Activated CD4-positive, alpha-beta T cell treated with anti-CD3 and anti-CD28 coated beads, Interleukin-2, amount 50 U/mL, for 16 hours (primary cell): Measurements from ENCODE around the gene C19orf85.
A peak's percentile ranks its signal among the peaks of the same experiment; 100 is the strongest.

Experiments
- DNase-seq: peaks from one replicate; pipeline ENCODE4 v3.0.0-alpha.2; 2020

The C19orf85 gene

DNA sequence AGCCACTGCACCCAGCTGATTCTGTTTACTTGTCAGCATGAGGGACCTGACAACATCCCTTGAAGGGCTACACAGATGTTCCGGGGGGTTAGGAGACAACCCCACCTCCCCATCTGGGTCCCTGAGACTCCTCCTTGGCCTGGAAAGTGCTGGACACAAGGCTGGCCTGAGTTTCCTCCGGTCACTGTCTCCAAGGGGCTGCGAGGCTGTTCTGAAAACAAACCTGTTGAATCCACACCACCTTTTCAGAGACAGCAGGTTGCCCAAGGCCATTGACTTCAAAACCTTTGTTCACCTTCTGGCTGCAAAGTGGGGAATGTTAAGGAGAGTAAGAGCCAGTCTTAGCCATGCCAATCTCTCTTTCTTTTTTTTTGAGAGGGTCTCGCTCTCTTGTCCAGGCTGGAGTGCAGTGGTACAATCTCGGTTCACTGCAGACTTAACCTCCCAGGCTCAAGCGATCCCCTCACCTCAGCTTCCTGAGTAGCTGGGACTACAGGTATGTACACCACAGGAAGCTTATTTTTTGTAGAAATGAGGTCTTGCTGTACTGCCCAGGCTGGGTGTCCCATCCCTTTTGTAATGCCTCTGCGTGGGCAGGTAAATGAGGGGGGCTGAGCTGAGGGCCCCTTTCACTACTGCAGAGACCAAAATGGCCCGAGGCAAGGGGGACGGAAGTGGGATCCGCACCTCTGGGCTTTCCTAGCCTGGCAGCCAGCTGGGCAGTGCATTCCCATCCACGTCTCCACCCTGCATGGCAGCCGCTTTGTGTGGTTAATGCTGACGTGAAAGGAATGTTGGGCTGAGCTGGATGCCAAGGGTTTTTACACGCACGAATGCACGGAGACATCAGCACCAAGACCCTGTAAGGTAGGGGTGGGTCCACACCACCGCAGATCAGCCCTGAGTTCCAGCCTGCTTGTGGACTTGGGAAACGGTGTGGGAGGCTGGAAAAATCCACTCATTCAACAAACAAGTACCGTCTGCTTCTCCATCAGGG is 10.0 kb upstream of the C19orf85 start:
- DNase-seq = no peak

DNA sequence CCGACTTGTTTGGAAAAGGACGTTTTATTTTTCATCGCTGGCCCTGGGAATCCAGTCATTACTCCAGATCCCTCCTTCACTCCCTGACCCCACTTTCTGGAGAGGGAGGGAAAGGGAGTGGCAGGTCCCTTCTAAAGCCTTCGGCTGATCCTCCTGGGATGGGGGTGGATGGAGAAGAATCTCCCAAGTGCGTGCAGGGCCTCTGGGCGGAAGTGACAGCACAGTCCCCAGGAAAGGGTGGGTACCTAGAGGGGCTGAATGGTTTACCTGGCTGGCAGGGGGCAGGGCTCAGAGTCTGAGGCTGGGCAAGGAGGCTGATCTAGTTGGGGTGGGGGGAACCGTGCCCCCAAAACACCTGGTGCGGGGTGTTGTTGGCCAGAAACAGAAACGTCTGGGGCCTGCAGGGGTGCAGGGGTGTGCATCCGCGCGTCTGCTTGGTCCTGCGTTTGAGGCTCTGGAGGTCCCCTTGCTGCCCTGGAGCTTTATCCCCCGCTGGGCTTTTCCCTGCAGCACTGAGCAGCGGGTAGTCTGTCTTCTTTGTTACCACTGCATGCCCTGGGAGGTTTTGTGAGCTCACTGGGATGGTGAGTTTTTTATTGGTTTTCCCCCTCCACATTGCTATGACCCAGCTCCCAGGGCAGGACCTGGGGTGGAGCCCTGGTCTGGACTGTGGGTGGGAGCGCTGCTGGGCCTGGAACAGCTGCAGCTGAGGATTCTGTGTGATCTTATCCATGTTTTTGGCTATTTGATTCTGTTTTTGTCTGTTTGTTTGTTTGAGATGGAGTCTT is 8.9 kb upstream of the C19orf85 start:
- no peak for DNase-seq

DNA sequence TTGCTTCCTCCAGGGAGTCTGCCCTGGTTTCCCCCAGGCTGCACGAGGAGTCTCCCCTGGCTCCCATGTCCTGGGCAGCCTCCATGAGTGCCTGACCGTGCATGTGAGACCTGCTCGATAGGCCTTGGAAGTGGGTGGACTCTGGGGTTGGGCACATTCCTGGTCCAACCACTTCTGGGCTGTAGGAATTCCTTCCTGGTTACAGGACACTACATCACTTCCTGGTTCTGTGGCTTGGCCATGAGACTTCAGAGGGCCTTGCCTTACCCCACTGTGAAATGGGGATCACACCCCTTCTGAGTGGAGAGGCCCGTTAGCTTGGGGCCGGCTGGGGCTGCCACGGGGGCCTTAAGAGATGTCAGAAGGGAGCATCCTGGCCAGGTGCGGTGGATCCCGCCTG is 7.9 kb upstream of the C19orf85 start:
- DNase-seq = no peak

DNA sequence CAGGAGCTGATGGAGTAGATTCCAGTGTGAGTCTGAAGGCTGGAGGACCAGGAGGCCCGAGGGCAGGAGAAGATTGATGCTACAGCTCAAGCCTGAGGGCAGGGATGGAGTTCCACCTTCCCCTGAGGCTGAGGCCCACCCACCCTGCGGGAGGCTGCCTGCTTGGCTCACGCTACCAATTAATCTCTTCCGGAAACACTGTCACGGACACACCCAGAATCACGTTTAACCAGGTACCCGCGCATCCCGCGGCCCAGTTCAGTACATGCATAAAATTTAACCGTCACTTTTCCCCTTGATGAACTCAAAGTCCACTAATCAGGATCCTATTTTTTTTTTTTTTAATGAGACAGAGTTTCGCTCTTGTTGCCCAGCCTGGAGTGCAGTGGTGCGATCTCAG is 6.7 kb upstream of the C19orf85 start:
- no peak for DNase-seq

DNA sequence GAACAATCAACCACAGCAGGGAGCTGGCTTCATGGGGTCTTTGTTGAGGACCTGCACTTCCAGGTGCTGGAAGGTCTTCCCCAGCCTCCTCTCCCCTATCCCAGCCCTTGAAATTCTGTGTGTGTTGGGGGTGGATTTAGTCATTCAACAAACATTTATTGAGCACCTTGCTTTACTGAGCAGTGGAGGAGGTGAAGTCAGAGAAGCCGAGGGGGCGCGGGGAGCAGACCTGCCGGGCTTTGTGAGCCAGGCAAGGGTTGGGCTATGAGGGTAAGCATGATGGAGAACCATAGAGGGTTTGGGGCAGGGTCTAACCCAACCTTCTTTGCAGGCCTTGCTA is 3.5 kb upstream of the C19orf85 start:
- DNase-seq = no peak

DNA sequence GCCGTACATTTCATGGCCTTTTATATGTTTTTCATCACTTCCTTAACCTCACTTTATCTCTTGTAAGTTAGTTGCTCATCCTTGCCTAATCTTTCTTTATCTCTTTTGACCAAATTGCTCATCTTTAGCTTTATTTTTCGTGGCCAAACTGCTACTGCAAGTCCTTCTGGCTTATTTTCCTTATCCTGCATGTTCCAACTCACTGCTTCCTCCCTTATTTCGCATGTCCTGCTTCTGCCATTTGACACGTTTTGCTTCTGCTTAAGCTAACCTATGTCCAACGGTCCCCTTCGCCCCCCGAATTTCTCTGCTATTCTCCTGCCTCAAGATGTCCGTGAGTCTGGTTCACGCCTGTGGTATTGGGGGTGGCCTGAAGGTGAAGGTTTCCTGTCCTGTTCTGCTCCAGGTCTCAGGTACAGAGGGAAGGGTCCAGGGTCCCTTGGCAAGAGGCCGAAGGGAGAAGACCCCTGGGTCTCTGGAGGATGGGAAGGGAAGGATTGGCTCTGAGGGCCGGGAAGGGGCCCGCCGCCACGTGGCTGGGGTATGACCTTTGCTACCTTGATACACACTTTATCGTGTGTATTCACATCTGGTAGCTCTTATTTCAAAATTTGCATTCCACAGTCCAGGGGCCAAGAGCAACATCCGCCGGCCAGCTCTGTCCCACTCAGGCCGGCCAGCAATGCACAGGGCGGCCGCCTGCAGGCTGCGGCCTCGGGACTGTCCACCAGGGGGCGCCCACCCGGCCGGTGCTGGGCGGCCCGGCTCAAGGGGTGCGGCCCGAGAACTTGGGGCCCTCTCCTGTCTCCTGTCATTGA is 2.9 kb upstream of the C19orf85 start:
- peak; percentile 68 for DNase-seq

DNA sequence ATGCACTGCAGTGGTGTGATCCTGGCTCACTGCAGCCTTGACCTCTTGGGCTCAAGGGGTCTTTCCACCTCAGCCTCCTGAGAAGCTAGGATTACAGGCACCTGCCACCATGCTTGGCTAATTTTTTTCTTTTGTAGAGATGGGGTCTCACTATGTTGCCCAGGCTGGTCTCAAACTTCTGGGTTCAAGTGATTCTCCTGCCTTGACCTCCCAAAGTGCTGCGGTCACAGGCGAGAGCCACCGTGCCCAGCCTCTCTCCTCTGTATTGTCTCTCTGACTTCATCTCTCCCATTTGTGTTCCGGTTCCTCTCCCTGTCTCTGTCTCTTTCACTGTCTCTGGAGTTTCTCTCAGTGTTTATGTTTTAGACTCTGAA is 1.7 kb upstream of the C19orf85 start:
- DNase-seq = no peak

DNA sequence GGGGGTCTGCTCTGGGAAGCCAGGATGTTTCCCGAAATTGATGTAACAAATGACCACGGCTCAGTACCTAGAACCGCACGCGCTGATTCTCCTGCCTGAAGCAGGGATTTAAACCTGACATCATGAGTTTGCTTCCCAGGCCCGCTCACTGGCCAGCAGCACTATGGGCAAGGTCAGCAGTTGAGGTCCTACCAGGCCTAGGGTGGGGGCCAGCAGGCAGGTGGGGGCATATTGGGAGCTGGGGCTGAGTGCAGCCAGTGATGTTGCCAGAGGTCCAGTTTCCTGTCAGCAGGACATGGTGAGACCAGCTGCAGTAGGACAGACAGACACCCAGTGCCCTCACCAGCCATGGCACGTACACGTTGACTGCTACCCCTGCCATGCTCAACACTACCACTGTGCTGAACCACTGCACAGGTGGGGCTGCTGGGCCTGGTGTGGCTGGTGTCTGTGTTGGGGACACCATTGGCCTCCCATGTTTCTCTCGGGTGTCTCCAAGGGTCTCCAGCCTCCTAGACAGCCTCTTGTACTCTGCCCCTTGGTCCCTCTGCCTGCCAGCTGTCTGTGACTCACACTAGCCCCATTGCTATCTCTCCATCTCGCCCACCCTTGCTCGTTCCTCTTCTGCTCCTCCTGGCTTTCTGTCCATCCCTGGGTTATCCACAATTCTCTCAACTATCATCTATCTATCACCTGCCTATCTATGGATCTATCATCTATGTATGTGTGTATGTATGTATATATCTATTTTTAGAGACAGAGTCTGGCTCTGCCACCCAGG is 1.1 kb upstream of the C19orf85 start:
- DNase-seq = no peak

DNA sequence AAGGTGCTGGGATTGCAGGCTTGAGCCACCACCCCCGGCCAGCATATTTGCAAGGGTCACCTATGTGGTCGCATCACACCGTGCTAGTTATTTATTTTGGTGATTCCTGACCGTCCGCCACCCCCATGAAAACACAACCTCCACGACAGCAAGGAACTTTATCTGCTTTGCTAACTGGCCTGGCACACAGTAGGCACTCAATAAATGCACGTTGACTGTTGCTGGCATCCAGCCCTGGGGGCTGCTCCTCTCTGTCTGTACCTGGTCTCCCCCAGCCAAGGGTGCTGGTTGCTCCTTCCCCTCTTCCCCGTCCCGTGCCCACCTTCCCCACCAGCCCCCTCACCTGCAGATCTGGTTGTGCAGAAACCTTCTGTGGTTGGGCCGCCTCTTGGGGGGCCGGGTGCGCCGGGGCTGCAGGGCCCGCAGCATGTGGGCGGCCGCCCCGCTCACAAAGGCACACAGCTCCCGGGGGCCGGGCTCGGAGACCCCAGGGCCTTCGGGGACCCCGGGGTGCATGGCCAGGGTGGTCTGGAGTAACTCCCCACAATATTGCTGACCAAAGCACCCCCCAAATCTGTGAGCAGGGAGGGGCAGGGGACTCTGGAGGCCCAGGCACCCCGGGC is 401 bp downstream of the C19orf85 start:
- no peak for DNase-seq

DNA sequence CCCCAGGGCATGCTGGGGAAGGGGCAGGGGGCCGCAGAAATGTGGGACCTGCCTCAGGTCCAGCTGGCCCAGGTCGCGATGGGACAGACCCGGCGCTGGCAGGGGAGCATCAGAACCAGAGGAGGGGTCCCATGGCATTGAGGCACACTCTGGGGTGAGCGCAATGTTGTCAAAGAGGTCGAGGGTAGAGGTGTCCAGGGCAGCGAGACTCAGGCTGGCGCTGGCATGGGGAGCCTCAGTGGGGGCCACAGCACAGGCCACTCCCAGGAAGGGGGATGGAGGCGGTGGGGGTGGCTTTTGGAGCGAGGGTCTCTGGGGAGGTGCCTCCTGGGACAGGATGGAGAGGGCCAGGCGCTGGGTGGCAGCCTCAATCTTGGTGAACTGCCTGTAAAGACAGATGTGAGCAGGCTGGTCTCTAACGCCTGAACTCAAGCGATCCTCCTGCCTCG is 944 bp downstream of the C19orf85 start:
- DNase-seq = no peak

DNA sequence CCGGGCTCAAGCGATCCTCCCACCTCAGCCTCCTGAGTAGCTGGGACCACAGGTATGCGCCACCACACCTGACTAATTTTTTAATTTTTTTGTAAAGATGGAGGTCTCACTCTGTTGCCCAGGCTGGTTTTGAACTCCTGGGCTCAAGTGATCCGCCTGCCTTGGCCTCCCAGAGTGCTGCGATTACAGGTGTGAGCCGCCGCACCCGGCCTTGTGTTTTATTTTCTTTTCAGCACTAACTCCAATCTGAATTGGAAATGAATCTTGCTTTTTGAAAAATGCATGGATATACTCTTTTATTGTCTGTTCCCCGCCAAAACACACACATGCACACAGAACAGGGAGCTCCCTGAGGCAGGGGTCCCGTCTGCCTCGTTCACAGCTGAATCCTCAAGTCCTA is 1.8 kb downstream of the C19orf85 start:
- no peak for DNase-seq

DNA sequence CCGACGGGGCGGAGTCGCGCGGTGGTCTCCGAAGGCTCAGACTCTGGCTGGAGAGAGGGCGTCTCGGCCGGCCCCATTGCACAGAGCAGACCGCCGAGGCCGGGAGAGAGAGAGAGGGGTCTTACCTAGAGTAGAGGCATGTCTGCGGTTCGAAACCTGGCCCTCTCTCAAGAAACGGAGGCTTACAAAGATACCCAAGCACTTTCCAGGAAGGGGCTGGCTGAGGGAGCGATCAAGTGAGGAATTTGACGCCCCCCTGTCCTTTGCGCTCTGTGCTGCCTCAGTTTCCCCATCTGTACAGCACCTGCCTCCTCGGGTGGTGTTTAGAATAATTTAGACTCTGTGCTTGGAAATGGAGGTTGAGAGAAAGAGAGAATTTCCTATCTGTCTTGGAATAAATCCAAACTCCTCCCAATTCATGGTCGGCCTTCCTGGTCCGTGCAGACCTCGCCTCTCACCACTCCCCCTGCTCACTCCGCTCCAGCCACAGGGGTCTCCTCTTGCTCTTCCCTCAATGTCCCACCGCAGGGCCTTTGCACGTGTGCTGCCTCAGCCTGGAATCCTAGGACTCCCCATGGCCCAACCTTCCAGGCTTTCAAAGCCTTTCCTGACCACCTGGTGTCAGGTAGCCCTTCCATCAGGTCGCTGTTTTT is 2.5 kb downstream of the C19orf85 start:
- DNase-seq = no peak

DNA sequence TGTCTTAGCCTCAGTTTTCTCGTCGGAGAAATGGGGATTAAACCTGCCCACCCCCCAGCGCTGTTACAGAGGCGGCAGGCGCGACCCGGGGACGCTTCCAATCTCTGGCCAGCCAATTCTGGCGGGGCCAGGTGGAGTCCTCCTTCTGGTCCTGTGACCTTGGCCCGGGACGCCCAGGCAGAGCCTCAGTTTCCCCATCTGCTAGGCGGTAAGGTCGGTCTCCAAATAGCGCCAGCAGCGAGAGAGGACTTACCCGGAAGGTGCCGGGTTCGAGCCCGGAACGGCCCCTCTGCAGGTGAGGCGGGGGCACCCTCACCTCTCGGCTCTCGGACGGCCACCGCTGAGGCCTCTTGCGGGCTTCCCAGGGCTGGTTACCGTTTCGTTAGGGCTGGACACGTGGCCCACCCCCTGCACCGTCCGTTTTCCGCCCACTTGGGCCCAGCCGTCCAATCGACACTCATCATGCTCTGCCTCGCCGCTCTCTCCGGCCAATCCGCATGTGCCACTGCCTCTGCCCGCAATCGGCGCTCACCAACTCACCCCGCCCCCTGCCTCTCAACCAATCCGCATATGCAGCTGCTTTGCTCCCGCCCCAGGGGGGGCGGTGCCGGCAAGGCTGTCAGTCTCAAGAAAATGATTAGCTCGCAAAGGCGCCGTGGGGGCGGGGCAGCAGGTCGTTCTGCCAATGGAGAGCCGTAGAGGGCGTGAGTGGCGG is 3.1 kb downstream of the C19orf85 start, which contains the start of gene ISOC2:
TSS of gene ISOC2 (minus strand) at position 384 of the 715 bp plus-strand sequence. CDS start 5,156 bp downstream, outside the sequence.
- peak; percentile 100 for DNase-seq

DNA sequence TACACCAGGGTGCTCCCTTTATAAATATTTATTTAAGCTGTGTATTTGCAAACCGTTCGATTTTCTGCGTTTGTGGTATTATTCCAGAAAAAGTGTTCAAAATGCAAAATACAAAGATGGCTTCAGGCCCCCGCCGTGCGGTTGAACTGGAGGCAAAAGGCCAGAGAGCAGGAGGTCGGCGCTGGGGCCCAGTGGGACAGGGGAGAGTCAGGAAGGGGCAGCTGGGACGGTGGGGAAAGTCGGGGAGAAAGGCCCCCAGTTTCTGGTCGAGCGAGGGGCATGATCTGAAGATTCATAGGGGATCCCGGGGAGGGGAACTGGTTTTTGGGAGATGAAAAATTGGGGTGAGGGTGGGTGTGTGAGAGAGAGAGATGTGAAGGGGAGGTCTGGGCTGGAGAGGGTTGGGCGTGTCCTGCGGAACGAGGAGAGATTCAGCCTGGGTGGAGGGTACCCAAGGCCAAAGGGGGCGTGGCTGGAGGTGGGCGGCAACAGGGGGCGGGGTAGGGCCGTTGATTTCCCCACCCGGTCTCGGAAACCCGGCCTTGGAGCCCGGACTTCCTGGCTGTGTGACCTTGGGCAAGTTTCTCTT is 3.8 kb downstream of the C19orf85 start:
- DNase-seq = peak; percentile 65

DNA sequence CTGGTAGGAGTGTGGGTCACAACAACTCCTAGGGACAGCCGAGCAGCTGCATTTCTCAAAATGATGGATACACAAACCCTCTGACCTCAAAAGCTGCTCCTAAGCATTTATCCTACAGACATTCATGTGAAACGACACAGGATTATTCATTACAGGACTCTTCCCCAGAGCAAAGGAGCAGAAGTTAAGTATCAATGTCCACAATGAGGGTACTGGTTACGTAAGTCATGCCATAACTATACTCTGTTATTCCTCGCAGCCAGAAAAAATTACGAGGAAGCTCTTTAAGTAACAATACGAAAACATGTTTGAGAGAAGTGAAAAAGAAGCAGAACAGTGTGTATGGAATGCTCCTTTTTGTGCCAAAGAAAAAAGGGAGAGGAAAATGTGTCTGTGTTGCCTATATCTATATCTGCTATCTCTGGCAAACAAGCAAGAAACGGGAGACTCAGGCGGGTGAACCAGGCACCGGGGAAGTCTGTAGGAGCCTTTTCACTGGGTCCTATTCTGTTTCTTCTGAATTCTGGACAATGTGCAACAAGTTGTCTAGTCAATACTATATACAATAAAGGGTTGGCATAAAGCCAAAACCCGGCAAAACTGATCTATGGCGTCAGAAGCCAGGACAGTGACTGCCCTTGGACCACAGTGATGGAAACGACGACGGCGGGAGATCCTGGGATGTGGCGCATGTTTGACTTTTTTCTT is 4.4 kb downstream of the C19orf85 start:
- DNase-seq = no peak

DNA sequence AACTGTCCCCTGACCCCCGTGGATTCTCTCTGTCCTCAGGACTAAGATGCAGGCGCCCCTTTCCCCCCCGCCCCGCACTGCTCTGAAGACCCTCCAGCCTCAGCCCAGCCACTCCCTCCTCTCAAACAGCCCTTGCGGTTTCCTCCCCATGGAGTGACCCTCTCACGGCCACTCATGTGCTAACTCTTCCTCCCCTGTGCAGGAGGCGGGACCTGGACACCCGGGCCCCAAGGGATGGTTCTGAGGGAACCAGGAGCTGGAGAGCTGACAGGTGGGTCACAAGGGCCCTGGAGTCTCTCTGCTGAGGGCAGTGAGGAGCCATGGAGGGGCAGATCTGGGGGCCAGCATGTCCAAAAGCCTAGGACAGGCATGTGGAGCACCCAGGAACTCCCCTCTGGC is 5.0 kb downstream of the C19orf85 start:
- no peak for DNase-seq

DNA sequence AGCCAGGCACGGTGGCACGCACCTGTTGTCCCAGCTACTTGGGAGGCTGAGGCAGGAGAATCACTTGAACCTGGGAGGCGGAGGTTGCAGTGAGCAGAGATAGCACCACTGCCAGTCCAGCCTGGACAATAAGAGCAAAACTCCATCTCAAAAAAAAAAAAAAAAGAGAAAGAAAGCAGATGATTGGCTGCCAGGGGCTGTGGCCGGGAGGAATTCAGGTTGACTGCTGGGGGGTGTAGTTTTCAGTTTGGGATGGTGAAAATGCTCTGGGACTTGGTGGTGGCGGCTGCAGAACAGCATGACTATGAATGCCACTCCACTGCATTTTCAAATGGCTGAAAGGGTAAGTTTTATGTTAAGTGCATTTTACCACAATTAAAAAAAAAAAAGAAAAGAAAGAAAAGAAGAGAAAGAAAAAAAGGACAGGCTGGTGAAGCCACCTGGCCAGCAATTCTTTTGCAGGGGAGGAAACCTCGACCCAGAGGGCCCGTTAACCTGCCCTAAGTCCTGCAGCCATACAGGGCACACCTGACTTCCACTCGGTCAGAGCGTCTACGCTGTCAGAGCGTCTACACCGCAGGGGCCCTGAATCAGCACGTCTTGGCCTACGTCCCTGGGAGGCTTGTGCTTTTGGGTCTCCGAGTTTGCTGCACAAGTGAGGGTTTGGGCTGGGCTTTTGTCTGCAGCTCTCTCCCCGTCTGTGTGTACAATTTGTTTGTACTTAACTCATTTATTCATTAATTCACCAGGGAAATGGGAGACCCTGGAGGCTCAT is 6.7 kb downstream of the C19orf85 start:
- no peak for DNase-seq

DNA sequence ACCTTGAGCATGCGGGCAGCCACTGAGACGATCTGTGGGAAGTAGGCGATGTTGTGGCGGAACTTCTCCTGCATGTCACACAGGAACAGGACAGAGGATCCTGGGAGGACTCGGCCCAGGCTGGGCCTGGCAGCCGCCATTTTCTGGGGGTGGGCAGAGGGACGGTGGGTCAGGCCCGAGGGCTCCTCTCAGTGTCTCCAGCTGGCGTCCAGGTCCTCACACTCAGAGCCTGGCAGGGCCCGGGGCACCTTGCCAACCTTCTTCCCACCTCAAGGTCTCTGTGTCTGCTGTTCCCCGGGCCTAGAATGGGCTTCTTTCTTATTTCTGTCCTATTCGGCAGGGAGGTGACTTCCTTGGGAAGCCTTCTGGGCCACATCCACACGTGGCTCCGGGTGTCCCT is 8.2 kb downstream of the C19orf85 start:
- no peak for DNase-seq
